Sigmoid colon (tissue), 7 donors: ENCODE measurements around the gene TMEM132D. TPM values are rescaled to one million over a fixed set of nuclear protein-coding genes. Genes with fewer than 3 reads are reported as not detected.

Source experiments
- DNase-seq: peaks from one replicate; pipeline ENCODE4 v3.0.0-alpha.2; 2019
- H3K27ac ChIP-seq, 4 donors: fragments of 200-600 bp; sonication (generic); one replicate each; pipeline ENCODE4 v1.5.1; 2016 to 2019; ENCODE audit warnings: mild to moderate bottlenecking in 1 of 4
- H3K27me3 ChIP-seq, 3 donors: fragments of 200-600 bp; sonication (generic); one replicate each; pipeline ENCODE4 v1.5.1; 2019; ENCODE audit warnings: mild to moderate bottlenecking in 1 of 3
- H3K36me3 ChIP-seq, 4 donors: fragments of 200-600 bp; sonication (generic); one replicate each; pipeline ENCODE4 v1.5.1; 2016 to 2019
- H3K4me1 ChIP-seq, 4 donors: fragments of 200-600 bp; sonication (generic); one replicate each; pipeline ENCODE4 v1.5.1; 2017 to 2019
- H3K4me3 ChIP-seq, 4 donors: fragments of 200-600 bp; sonication (generic); one replicate each; pipeline ENCODE4 v1.5.1; 2017 to 2019; ENCODE audit warnings: mild to moderate bottlenecking in 2 of 4, moderate library complexity in 1 of 4
- H3K9me3 ChIP-seq, 4 donors: fragments of 200-600 bp in 3 of 4; sonication (generic) in 3 of 4; one replicate each; pipeline versions ENCODE4 v1.5.1 to v1.6.1; 2013 to 2019
- EP300 ChIP-seq, 4 donors: sonication (generic); formaldehyde crosslinking; IDR thresholded peaks; one replicate each; pipeline ENCODE4 v1.6.1; 2017; ENCODE audit warnings: antibody characterized with exemption in 4 of 4
- POLR2A ChIP-seq, 2 donors: fragments of 450-650 bp; IDR thresholded peaks; one replicate each; pipeline ENCODE4 v1.6.1; 2016; ENCODE audit warnings: antibody characterized with exemption in 2 of 2, mild to moderate bottlenecking in 2 of 2, moderate library complexity in 2 of 2
- POLR2AphosphoS5 ChIP-seq, 4 donors: sonication (generic); formaldehyde crosslinking; IDR thresholded peaks; one replicate each; pipeline ENCODE4 v1.6.1; 2017; ENCODE audit warnings: antibody characterized with exemption in 4 of 4
- WGBS, 2 donors: extraction: QIAGEN DNeasy Blood & Tissue Kit; methylation state at CpG; one replicate each; pipeline ENCODE4 v1.1.7; 2013; 5-methylcytosine and 5-hydroxymethylcytosine counted together
- intact Hi-C: fragments of 100-400 bp; cut with DNase I; formaldehyde crosslinking; loops from one replicate; pipeline ENCODE4 v1.15.1; 2023
- polyA plus RNA-seq, 3 donors: library from polyadenylated mRNA; stranded (reverse); fragments of 200-250 nt; gene quantifications; one replicate each; pipeline ENCODE4 v1.2.3, GENCODE V29; 2013
- total RNA-seq, 4 donors: library from RNA; depleted of rRNA; stranded (reverse); fragments of >200 nt; gene quantifications; one replicate each; pipeline ENCODE4 v1.1.0, GENCODE V29; 2016
- TF ChIP-seq, protein P1 (sequence below), 4 experiments: fragments of 450-650 bp in 3 of 4; fragments of 200-600 bp in 1 of 4; IDR thresholded peaks; one replicate each; pipeline ENCODE4 v1.5.1; 2016 to 2019; ENCODE audit warnings: antibody characterized with exemption in 4 of 4, mild to moderate bottlenecking in 3 of 4, moderate library complexity in 2 of 4
- donor health status: healthy with polysubstance abuse.
- donor health status: Bipolar disorder and iron deficiency.
- donor health status: healthy.

Gene TMEM132D
- total and polyA plus RNA-seq, 7 donors: under 0.01 to 0.03 (median under 0.01) TPM; not detected in 3

DNA sequence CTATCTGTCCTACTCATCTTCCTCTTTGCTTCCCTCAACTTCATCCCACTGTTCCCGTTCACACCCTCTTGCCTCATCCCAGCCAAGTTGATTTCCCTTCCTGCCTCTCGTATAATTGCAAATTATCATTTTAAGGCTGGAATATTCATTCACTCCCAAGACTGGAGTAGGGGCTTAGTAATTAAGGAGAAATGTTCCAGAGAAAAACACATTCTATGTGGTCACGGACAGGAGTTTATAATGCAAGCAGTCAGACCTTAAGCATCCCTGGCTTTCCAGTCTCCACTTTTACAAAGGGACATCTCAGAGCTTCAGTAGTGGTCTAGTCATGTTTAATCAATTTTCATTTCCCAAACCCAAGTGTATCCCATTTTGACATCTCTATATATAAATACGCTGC lies 54.9 kb downstream of the TMEM132D start:
- no peak overlapping the region for H3K27ac ChIP-seq
- H3K36me3 ChIP-seq: no peaks in the 10 kb centered on the region
- no peak for DNase-seq
- TF ChIP-seq, protein P1, sequence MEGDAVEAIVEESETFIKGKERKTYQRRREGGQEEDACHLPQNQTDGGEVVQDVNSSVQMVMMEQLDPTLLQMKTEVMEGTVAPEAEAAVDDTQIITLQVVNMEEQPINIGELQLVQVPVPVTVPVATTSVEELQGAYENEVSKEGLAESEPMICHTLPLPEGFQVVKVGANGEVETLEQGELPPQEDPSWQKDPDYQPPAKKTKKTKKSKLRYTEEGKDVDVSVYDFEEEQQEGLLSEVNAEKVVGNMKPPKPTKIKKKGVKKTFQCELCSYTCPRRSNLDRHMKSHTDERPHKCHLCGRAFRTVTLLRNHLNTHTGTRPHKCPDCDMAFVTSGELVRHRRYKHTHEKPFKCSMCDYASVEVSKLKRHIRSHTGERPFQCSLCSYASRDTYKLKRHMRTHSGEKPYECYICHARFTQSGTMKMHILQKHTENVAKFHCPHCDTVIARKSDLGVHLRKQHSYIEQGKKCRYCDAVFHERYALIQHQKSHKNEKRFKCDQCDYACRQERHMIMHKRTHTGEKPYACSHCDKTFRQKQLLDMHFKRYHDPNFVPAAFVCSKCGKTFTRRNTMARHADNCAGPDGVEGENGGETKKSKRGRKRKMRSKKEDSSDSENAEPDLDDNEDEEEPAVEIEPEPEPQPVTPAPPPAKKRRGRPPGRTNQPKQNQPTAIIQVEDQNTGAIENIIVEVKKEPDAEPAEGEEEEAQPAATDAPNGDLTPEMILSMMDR (IDR thresholded peaks at IDR 0.05): no peak
- TF ChIP-seq POLR2A (IDR thresholded peaks at IDR 0.05) (no peak), POLR2AphosphoS5 (IDR thresholded peaks at IDR 0.05) (no peak), EP300 (IDR thresholded peaks at IDR 0.05) (no peak)
- H3K4me1 ChIP-seq: no peaks in the 10 kb centered on the region
- H3K4me3 ChIP-seq: no peak overlapping the region
- intact Hi-C loops: no loop called here
- H3K27me3 ChIP-seq: peaks cover 0 to 4% (median 0%) of the 10 kb centered on the region in 3 donors
- 87 to 92% methylated on average over 4 of the region's 4 CpGs for WGBS, 2 donors
- H3K9me3 ChIP-seq: no peaks in the 10 kb centered on the region

DNA sequence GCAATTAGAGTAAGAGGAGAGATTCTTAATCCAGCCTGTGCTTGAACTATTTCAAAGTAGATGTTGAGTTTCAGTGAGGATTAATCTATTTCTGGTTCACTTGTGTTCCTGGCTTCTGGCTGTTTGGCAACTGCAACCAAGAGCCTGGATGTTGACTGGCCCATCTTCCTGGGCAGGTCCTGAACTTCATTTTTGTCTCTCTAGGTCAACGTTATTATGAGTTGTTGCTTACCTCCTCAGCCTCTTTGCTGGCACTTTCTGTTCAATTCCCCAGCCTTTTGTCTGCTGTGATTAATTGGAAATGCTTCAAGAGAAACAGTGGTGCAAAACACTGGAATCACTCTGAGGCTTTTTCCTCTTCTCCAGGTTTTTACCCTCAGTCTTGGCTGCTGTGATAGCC lies 56.8 kb downstream of the TMEM132D start:
- H3K36me3 ChIP-seq: no peaks in the 10 kb centered on the region
- no peak for DNase-seq
- no peaks in the 10 kb centered on the region for H3K9me3 ChIP-seq
- no peaks in the 10 kb centered on the region for H3K4me1 ChIP-seq
- intact Hi-C loops: no loop called here
- H3K27ac ChIP-seq: no peak overlapping the region
- H3K27me3 ChIP-seq: peaks cover 0 to 4% (median 0%) of the 10 kb centered on the region in 3 donors
- 65 to 85% methylated on average over 1 of the region's 1 CpG for WGBS, 2 donors
- H3K4me3 ChIP-seq: no peak overlapping the region
- TF ChIP-seq EP300 (IDR thresholded peaks at IDR 0.05) (no peak), POLR2A (IDR thresholded peaks at IDR 0.05) (no peak), POLR2AphosphoS5 (IDR thresholded peaks at IDR 0.05) (no peak)
- TF ChIP-seq, protein P1 (IDR thresholded peaks at IDR 0.05): no peak

DNA sequence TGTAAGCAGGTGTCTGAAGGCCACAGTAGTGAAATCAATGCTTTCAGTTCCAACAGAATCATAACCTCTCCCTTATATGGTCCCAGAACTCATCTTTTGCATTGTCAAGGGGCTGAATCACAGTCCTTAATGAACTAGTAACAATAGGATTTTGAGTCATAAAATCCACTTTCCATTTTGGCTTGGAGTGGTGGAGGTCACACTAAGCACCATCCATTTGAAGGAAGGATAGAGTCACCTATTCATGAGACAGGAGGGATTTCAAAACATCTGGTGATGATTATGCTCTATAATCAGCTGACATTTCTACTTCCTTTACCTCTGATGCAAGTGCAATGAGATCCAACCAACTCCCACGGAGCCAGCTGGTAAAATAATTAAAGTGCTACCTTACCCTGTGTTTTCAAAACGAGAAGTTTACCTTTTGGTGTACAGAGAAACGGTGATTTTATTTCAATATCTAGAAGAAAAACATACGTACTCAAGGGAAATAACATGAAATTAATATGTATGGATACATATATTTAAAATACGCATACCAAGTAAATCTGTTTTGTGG lies 59.1 kb downstream of the TMEM132D start:
- H3K9me3 ChIP-seq: no peaks in the 10 kb centered on the region
- WGBS, 2 donors: 73 to 83% methylated on average over 5 of the region's 5 CpGs
- H3K27me3 ChIP-seq: peaks cover 0 to 4% (median 0%) of the 10 kb centered on the region in 3 donors
- no peaks in the 10 kb centered on the region for H3K4me1 ChIP-seq
- intact Hi-C loops: no loop called here
- no peak for TF ChIP-seq POLR2A (IDR thresholded peaks at IDR 0.05)
- no peak for TF ChIP-seq POLR2AphosphoS5 (IDR thresholded peaks at IDR 0.05)
- TF ChIP-seq, protein P1 (IDR thresholded peaks at IDR 0.05): no peak
- no peak for TF ChIP-seq EP300 (IDR thresholded peaks at IDR 0.05)
- DNase-seq: no peak
- no peak overlapping the region for H3K27ac ChIP-seq
- no peak overlapping the region for H3K4me3 ChIP-seq
- H3K36me3 ChIP-seq: no peaks in the 10 kb centered on the region

DNA sequence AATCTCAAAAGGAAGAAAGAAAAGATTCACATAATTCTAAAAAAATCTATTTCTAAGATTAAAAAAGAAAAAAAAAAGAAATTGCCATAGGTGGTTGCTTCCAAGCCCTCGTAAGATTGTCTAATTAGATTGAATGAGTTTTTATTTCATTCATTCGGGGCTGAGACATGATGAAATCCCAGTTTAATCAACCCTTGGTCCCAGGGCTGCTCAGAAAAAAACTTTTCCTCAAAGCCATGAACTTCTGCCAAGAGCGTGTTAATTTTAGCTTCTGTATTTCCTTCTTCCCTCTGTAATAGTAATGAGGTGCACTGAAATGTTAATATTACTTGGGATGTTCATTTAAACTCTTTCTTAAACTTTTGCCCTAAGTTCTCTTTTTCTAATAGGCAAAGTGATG lies 62.6 kb downstream of the TMEM132D start:
- no peak for TF ChIP-seq EP300 (IDR thresholded peaks at IDR 0.05)
- TF ChIP-seq, protein P1 (IDR thresholded peaks at IDR 0.05): no peak
- TF ChIP-seq POLR2A (IDR thresholded peaks at IDR 0.05): no peak
- no peak for TF ChIP-seq POLR2AphosphoS5 (IDR thresholded peaks at IDR 0.05)
- Histone ChIP-seq H3K9me3 (no peaks in the 10 kb centered on the region), H3K36me3 (no peaks in the 10 kb centered on the region), H3K4me1 (no peaks in the 10 kb centered on the region), H3K27me3 (no peaks in the 10 kb centered on the region), H3K4me3 (no peak overlapping the region), H3K27ac (no peak overlapping the region)
- 27 to 69% methylated on average over 3 of the region's 3 CpGs for whole genome bisulfite sequencing, 2 donors
- intact Hi-C loops: no loop called here
- no peak for DNase-seq
